BLaER1 treated with 17β-estradiol and CSF1 and Interleukin-3, amounts not matched to agents 10 nM and 100 nM (cell line): ENCODE results near the gene EXOC2.
A peak's percentile ranks its signal among the peaks of the same experiment; 100 is the strongest.

Experiments used
- H3K27ac ChIP-seq, 11 experiments: shearing (Covaris generic); formaldehyde crosslinking; 2 replicates each; pipeline ENCODE4 v1.8.1; 2022
- H3K27me3 ChIP-seq, 11 experiments: shearing (Covaris generic); formaldehyde crosslinking; 2 replicates each; pipeline ENCODE4 v1.8.1; 2022
- H3K36me3 ChIP-seq, 11 experiments: shearing (Covaris generic); formaldehyde crosslinking; 2 replicates each; pipeline ENCODE4 v1.8.1; 2022
- H3K4me1 ChIP-seq, 10 experiments: shearing (Covaris generic); formaldehyde crosslinking; 2 replicates each; pipeline ENCODE4 v1.8.1; 2022
- H3K4me2 ChIP-seq, 11 experiments: shearing (Covaris generic); formaldehyde crosslinking; 2 replicates each; pipeline ENCODE4 v1.8.1; 2022
- H3K4me3 ChIP-seq, 10 experiments: shearing (Covaris generic); formaldehyde crosslinking; 2 replicates each; pipeline ENCODE4 v1.8.1; 2022
- H3K9ac ChIP-seq, 11 experiments: shearing (Covaris generic); formaldehyde crosslinking; 2 replicates each; pipeline ENCODE4 v1.8.1; 2022
- H3K9me3 ChIP-seq, 11 experiments: shearing (Covaris generic); formaldehyde crosslinking; replicated peaks in 1 of 11; 2 replicates each; pipeline ENCODE4 v1.8.1; 2022
- H4K20me1 ChIP-seq, 11 experiments: shearing (Covaris generic); formaldehyde crosslinking; 2 replicates each; pipeline ENCODE4 v1.8.1; 2022
- Cebpa-rat ChIP-seq, 11 experiments: shearing (Covaris generic); IDR thresholded peaks; 2 replicates each; pipeline ENCODE4 v1.8.1; 2022

The EXOC2 gene

GRCh38 chr6:494394-494793 is 198.5 kb downstream of the EXOC2 start:
- Histone ChIP-seq H3K4me2 (peak overlapping the region in 5 of 11 experiments; percentile 19 to 36 (median 28); a peak in 7 of 22 replicates), H3K4me3 (no peak overlapping the region), H3K36me3 (peaks cover 14 to 39% (median 26%) of the 10 kb centered on the region in 11 experiments; a peak in 19 of 22 replicates), H3K4me1 (peaks cover 29 to 68% (median 41%) of the 10 kb centered on the region in 10 experiments), H3K9ac (no peak overlapping the region), H3K27ac (no peak overlapping the region), H4K20me1 (no peaks in the 10 kb centered on the region), H3K9me3 (peaks cover 13 to 36% (median 22%) of the 10 kb centered on the region in 11 experiments), H3K27me3 (no peaks in the 10 kb centered on the region)
- no peak for TF ChIP-seq Cebpa-rat (IDR thresholded peaks at IDR 0.05)

GRCh38 chr6:493840-494239 is 199.1 kb downstream of the EXOC2 start:
- Histone ChIP-seq H3K27me3 (no peaks in the 10 kb centered on the region), H4K20me1 (no peaks in the 10 kb centered on the region), H3K27ac (no peak overlapping the region), H3K36me3 (peaks cover 14 to 40% (median 26%) of the 10 kb centered on the region in 11 experiments; a peak in 19 of 22 replicates), H3K4me1 (peaks cover 23 to 68% (median 41%) of the 10 kb centered on the region in 10 experiments), H3K9me3 (peaks cover 13 to 36% (median 22%) of the 10 kb centered on the region in 11 experiments), H3K9ac (no peak overlapping the region), H3K4me3 (no peak overlapping the region), H3K4me2 (peak overlapping the region in 5 of 11 experiments; percentile 19 to 36 (median 28); a peak in 5 of 22 replicates)
- TF ChIP-seq Cebpa-rat (IDR thresholded peaks at IDR 0.05): no peak

GRCh38 chr6:492816-493414 is 200.0 kb downstream of the EXOC2 start:
- H3K9me3 ChIP-seq: peaks cover 13 to 36% (median 25%) of the 10 kb centered on the region in 11 experiments
- no peak overlapping the region for H3K27ac ChIP-seq
- H3K4me1 ChIP-seq: peaks cover 25 to 68% (median 46%) of the 10 kb centered on the region in 10 experiments
- H3K4me3 ChIP-seq: no peak overlapping the region
- no peak overlapping the region for H3K9ac ChIP-seq
- H3K27me3 ChIP-seq: no peaks in the 10 kb centered on the region
- H4K20me1 ChIP-seq: no peaks in the 10 kb centered on the region
- peaks cover 14 to 44% (median 26%) of the 10 kb centered on the region in 11 experiments; a peak in 19 of 22 replicates for H3K36me3 ChIP-seq
- TF ChIP-seq Cebpa-rat (IDR thresholded peaks at IDR 0.05): no peak
- H3K4me2 ChIP-seq: peak overlapping the region in 1 of 11 experiments; percentile 36; a peak in 1 of 22 replicates

- no peak overlapping the region for H3K9ac ChIP-seq
- no peak overlapping the region; a peak in 1 of 20 replicates for H3K4me3 ChIP-seq
- no peaks in the 10 kb centered on the region for H4K20me1 ChIP-seq
- peak overlapping the region in 3 of 11 experiments; percentile 65 to 87 (median 73); a peak in 5 of 22 replicates for H3K4me2 ChIP-seq
- no peaks in the 10 kb centered on the region for H3K27me3 ChIP-seq
- peaks cover 29 to 76% (median 53%) of the 10 kb centered on the region in 10 experiments for H3K4me1 ChIP-seq
- TF ChIP-seq Cebpa-rat (IDR thresholded peaks at IDR 0.05): no peak
- peaks cover 14 to 47% (median 26%) of the 10 kb centered on the region in 11 experiments; a peak in 19 of 22 replicates for H3K36me3 ChIP-seq
- no peak overlapping the region for H3K27ac ChIP-seq
- peaks cover 15 to 40% (median 27%) of the 10 kb centered on the region in 11 experiments for H3K9me3 ChIP-seq
Observed at GRCh38 chr6:492178-492577, 200.8 kb downstream of the EXOC2 start.

- H3K36me3 ChIP-seq: peaks cover 9 to 47% (median 21%) of the 10 kb centered on the region in 11 experiments; a peak in 19 of 22 replicates
- no peak overlapping the region; a peak in 1 of 20 replicates for H3K4me3 ChIP-seq
- peak overlapping the region in 7 of 11 experiments; percentile 3 to 58 (median 23); a peak in 10 of 22 replicates for H3K9ac ChIP-seq
- no peak for TF ChIP-seq Cebpa-rat (IDR thresholded peaks at IDR 0.05)
- H3K4me2 ChIP-seq: peak overlapping the region; percentile 37 to 87 (median 72)
- H3K27me3 ChIP-seq: no peaks in the 10 kb centered on the region
- no peaks in the 10 kb centered on the region for H4K20me1 ChIP-seq
- H3K4me1 ChIP-seq: peaks cover 29 to 85% (median 63%) of the 10 kb centered on the region in 10 experiments
- peak overlapping the region in 7 of 11 experiments; percentile 45 to 71 (median 54); a peak in 13 of 22 replicates for H3K27ac ChIP-seq
- H3K9me3 ChIP-seq: peaks cover 15 to 45% (median 23%) of the 10 kb centered on the region in 11 experiments
Observed at GRCh38 chr6:491233-491632, 201.7 kb downstream of the EXOC2 start.

- no peak for TF ChIP-seq Cebpa-rat (IDR thresholded peaks at IDR 0.05)
- H4K20me1 ChIP-seq: no peaks in the 10 kb centered on the region
- H3K4me2 ChIP-seq: peak overlapping the region; percentile 37 to 87 (median 72)
- peaks cover 1 to 47% (median 18%) of the 10 kb centered on the region in 11 experiments; a peak in 19 of 22 replicates for H3K36me3 ChIP-seq
- peak overlapping the region in 8 of 11 experiments; percentile 3 to 58 (median 16); a peak in 9 of 22 replicates for H3K9ac ChIP-seq
- peaks cover 13 to 42% (median 18%) of the 10 kb centered on the region in 11 experiments for H3K9me3 ChIP-seq
- H3K4me1 ChIP-seq: peaks cover 29 to 93% (median 71%) of the 10 kb centered on the region in 10 experiments
- peak overlapping the region in 9 of 11 experiments; percentile 24 to 71 (median 47); a peak in 16 of 22 replicates for H3K27ac ChIP-seq
- no peaks in the 10 kb centered on the region for H3K27me3 ChIP-seq
- peak overlapping the region in 2 of 10 experiments; percentile 8 to 18; a peak in 2 of 20 replicates for H3K4me3 ChIP-seq
Observed at GRCh38 chr6:490251-491037, 202.5 kb downstream of the EXOC2 start.

- peak overlapping the region; percentile 37 to 87 (median 72) for H3K4me2 ChIP-seq
Observed at GRCh38 chr6:489762-490161, 203.2 kb downstream of the EXOC2 start.

GRCh38 chr6:489001-489400 is 203.9 kb downstream of the EXOC2 start:
- H3K9ac ChIP-seq: 0 out of 22 replicates have a peak overlapping the region, but pooled peaks of 1 of the 11 experiments have one; percentile 10
- H3K9me3 ChIP-seq: peaks cover 13 to 46% (median 26%) of the 10 kb centered on the region in 11 experiments
- no peak overlapping the region for H3K4me3 ChIP-seq
- no peak for TF ChIP-seq Cebpa-rat (IDR thresholded peaks at IDR 0.05)
- H3K36me3 ChIP-seq: peaks cover 6 to 56% (median 28%) of the 10 kb centered on the region in 11 experiments; a peak in 18 of 22 replicates
- peak overlapping the region in 10 of 11 experiments; percentile 11 to 87 (median 68); a peak in 17 of 22 replicates for H3K4me2 ChIP-seq
- no peaks in the 10 kb centered on the region for H3K27me3 ChIP-seq
- H3K4me1 ChIP-seq: peaks cover 29 to 96% (median 68%) of the 10 kb centered on the region in 10 experiments
- no peaks in the 10 kb centered on the region for H4K20me1 ChIP-seq
- H3K27ac ChIP-seq: peak overlapping the region in 4 of 11 experiments; percentile 2 to 71 (median 26); a peak in 3 of 22 replicates

More at GRCh38 chr6:489762-490161, 203.2 kb downstream of the EXOC2 start:
- H3K9me3 ChIP-seq: peaks cover 13 to 38% (median 18%) of the 10 kb centered on the region in 11 experiments
- H3K27me3 ChIP-seq: no peaks in the 10 kb centered on the region
- H3K4me1 ChIP-seq: peaks cover 29 to 98% (median 72%) of the 10 kb centered on the region in 10 experiments
- H3K27ac ChIP-seq: peak overlapping the region in 7 of 11 experiments; percentile 45 to 71 (median 54); a peak in 13 of 22 replicates
- H4K20me1 ChIP-seq: no peaks in the 10 kb centered on the region
- H3K9ac ChIP-seq: peak overlapping the region in 3 of 11 experiments; percentile 8 to 58 (median 15); a peak in 3 of 22 replicates
- H3K36me3 ChIP-seq: peaks cover 2 to 50% (median 20%) of the 10 kb centered on the region in 11 experiments; a peak in 18 of 22 replicates
- TF ChIP-seq Cebpa-rat (IDR thresholded peaks at IDR 0.05): no peak
- 0 out of 20 replicates have a peak overlapping the region, but pooled peaks of 1 of the 10 experiments have one; percentile 18 for H3K4me3 ChIP-seq
